Activated CD8-positive, alpha-beta memory T cell treated with anti-CD3 and anti-CD28 coated beads, Interleukin-2, amount 50 U/mL, for 1 hour (primary cell): ENCODE results near the gene ODAD3.
"Not testable (repeated sequence)": the region's sequence is repeated elsewhere in the genome, so short reads cannot be mapped to it uniquely, and the experiment has no call there.

Experiments used
- DNase-seq: peaks from one replicate; pipeline ENCODE4 v3.0.0-alpha.2; 2020; ENCODE audit errors: extremely low read depth

Gene ODAD3

DNA sequence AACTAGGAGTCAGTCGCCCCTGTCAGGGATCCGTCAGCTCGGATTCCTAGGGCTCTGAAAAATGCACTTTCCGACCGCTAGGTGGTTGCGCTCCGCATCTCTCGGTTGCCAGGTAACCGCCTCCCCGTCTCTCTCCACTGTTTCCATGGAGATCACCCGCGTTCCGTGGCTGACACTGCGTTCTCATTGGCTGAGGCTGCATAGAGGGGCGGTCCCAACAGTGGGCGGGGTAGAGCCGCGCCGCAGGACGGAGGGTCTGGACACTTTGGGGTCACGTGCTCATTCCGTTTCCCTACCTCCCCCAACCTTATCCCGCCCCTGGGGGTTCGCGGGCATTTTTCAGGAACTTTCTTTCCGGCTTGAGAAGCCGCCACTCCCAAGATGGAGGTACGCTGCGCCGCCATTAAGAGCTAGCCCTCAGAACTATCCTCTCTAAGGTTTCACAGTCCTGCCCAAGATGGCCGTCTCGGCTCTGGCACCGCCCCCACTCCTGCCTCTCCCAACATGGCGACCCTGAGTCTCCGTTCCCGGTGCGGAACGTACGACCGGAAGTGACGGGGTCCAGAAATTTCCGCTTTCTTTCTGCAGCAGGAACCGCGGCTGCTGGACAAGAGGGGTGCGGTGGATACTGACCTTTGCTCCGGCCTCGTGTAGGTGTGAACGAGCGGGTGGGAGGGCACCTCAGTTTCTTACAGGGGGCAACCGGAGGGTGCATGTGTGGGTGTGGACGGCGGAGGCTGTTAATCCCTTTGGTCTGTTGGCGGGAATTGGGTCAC is at the start of gene ODAD3, which contains the start of gene PRKCSH:
Gene ODAD3, minus strand, starts transcription at position 65 of the 776 bp plus-strand sequence. CDS start 105 bp downstream, outside the sequence.
Gene PRKCSH, plus strand, starts transcription at position 579 of the 776 bp plus-strand sequence. CDS start 483 bp downstream, outside the sequence.
- DNase-seq = peak; percentile 95

DNA sequence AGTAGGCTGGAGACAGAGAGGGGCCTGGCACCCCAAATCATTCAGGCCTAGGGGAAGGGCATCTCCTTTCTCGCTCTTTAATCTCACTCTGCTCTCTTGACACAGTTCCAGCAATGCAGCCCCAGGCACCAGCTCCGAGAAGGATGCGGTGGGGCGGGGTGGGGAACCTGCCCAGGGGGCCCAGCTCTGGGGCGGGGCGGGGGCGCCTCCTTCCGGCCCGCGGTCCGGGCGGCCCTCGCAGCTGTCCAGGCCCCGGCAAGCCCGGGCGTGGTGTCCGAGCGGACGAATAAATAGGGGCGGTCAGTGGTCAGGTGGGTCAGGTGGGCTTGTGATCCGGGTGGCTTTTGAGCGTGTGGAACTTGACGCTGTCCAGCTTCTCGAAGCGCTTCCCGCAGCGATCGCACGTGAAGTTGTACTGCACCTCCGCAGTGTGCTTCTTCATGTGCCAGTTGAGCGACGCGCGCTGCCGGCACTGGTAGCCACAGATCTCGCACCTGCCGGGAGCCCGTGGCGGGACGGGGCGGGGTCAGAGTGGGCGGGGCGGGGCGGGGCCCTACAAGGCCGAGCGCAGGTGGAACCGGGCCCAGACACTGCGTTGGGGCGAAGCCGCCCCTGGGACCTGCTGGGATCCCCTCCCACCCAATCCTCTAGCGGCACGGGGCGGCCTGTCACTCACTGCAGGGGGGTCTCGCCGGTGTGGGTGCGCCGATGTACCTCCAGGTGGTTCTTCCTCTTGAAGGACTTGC is 48.6 kb upstream of the ODAD3 start:
- DNase-seq = no peak

DNA sequence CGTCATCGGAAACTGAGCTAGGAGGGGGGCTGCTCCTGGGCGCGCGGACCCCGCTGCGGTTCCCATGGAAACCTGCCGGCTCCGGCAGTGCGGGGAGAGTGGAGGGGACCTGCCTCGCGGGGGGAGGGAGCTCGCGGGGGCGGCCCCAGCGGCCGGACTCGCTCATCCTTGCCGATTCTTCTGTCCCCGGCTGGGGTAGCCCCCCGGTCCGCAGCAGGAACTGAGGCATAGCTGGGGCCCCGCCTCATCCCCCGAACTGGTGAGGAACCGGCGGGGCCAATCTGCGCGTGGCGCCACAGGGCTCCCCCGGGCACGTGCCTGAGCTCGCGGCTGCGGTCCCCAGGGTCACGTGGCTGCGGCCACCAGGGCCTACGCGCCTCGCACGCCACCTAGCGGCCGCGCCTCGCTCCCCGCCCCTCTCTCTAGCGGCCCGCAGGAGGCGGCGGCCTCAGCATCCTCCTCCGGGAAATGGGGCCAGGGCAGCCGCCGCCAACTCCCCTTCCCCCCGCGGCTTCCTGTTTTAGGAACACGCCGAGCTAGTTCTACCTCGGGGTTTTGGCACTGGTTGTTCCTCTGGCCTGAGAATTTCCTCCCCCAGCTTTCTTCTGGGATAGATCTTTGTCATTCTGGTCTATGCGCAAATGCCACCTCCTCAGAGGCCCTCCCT is 47.6 kb upstream of the ODAD3 start:
- DNase-seq = peak; percentile 25

DNA sequence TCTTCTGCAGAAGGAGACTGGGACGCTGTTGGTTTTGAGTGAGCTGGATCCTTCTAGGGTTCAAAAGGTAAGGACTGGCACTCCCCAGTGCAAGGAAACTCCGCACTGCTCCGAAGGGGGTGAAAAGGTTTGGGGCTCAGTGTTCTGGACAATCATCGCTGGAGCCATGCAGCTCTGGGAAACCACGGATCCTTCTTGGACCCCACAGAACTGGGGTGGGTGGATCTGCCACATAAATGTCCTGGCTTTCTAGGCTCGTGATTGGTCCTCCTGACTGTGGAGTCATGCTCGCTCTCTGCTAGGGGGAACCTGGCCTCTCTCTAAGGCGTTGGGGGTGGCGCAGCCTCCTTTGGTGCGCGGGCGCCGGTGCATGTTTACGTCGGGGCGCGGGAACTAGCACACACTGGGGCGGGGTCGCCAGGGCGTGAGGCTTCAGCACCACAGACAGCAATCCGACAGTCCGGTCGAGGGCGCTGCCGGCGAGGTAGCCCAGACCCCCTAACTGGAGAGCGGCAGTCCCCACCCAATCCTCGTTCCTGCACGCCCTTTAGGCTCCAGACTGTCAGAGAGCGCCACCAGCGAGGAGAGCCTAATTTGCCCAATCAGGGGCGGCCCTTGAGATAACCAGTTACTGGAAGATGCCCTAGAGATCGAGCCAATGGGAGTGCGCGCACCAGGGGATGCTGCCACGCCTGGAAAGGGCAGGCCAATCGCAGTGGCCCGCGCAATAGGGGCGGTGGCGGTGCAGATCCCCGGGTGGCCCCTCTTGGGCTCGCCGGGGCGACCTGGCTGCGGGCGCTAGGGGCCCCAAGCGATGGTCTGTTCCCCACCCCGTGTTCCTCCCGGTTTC is 46.8 kb upstream of the ODAD3 start:
- DNase-seq = no peak

DNA sequence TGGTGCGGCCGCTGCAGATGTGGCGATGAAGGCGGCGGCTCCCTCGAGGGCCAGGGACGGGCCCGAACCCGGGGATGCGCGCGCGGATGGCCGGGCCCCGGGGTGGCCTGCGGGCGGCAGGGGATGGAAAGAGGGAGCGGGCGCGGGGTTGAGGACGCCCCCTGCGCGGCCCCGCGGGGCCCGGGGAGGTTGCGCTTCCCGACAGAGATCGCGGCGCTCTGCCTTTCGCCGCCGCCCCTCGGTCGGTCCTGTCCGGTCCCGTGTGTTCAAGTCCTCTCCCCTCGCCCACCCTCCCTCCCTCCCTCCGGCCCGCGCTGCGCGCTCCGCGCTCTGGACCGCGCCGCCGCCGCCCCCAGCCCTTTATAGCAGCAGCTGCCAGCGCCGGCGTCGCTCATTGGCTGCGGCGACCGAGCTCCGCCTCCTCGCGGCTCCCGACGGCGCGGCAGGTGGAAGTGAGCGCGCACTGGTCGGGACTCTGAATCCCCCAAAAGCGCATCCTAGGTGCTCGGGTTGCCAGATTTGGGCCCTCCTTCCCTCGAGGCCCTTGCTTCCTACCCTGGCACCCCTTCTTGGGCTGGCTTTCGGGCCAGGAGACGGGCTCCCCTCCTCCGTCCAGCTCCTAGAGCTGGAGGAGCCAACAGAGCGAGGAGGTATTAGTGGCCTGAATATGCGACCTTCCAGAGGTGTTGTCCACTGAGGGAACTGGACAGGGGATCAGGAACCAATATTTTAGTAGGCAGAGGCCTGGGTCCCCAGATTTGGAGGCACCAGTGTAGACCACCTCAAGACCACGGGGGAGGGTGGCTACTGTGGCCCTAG is 46.0 kb upstream of the ODAD3 start, which contains the start of gene ELAVL3:
Gene ELAVL3, minus strand, starts transcription at position 332 of the 819 bp plus-strand sequence. CDS start 438 bp downstream, outside the sequence.
- no peak for DNase-seq

DNA sequence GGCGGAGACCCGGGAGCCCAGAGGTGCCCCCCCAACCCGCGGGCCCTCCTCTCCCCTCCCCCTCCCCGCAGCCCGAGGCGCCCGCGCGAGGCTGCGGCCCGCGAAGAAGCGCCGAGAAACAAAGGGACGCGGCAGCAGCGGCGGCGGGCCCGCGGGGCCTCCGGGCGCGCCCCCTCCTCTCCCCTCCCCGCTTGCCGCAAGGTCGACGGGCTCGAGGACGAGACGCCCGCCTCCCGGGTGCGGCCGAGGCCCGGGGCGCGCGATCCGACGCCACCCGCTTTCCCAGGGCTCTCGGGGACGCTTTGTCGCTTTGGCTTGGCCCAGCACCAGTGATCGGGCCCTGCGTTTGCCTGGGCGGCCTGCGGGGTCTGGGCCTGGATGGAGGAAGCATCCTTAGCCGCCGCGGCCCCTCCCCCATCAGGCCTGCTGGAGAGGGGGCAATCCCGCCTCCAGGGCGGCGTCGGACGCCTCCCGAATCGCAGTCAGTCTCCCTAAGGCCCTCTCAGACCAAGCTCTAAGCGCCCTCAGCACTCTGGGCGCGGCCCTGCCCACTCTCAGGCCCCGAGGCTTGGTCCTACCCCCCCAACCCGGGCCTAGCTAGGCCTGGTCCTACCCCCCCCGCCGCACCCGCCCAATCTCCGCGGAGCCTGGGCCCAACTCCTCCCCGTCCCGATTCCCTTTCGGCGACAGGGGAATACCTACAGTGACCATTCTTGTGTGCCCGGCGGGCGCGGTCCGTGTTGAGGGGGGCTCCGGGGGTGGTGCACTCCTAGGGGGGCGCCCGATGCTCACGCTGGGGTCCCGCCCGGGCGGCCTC is 45.2 kb upstream of the ODAD3 start:
- DNase-seq = no peak

DNA sequence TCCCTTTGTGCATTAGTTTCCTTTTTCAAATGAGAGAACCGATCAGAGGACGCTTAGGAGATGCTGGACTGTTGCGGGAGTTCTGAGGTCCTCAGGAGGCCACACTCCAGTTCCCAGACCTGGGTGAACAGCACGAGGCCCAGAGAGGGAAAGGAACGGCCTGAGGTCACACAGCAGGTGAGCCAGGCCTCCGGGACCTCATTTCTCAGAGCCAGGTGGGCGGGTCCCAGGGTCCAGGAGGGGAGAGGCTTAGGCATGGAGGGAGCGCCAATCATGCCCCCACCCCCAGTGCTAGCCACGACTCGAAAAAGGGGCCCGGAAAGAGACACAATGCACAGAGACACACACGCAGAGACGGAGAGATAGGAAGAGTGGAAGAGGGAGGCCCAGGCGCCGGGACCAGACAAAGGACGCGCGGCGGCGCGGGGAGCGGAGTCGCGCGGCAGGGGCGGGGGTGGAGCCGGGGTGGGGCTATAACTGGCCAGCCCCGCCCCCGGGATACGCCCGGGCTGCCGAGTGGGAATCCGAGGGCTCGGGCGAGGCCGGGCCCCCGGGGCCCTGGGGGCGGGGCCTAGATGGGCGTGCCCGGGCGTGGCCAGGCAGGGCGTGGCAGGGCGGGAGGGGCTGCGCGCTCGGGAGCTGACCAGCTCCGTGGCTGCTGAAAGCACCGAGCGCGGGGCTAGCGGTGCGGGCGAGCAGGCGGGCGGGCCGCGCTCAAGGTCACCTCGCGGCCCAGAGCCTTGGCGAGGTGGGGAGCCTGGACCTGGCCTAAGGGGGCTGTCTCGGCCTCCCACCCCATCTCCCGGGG is 44.4 kb upstream of the ODAD3 start:
- DNase-seq = no peak

DNA sequence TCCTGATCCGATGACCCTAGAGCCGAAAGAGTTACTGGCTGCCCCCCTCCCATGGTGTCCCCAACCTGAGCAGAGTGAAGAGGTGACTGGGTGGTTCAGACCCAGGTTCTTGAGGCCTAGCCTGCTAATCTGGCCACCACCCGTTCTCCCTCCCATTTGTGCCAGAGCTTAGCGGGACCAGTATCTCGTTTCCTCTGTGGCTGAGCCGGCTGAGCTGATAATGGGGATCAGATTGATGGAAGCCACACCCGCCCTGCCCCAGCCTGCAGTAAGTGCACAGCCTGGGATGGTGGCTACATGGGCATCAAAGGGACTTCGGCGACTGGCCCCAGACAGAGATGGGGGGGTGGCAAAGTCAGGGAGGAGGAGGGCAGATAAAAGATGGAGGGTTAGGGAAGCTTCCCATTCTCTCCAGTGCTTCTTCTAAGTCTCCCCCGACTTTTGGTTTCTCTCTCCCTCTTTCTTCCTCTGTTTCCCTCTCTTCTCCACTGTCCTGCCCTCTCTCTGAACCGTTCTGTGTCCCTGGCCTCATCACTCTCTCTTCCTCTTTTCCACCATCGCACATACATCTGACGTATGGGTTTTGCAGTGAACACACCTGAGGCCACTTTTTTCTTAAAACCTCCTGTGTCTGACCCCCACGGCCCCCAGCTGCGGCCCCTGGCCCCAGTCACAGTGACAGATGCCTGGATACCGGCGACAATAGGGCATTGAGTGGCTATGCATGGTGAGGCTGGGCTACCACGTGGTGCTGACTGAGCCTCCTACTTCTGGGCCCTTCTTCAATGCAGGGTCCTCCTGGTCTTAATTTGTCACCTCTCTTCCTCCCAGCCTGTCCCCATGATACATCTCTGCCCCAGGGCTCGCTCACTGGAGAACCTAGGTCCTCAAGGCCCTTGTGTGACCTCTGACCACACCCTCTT is 43.5 kb upstream of the ODAD3 start:
- DNase-seq = no peak

DNA sequence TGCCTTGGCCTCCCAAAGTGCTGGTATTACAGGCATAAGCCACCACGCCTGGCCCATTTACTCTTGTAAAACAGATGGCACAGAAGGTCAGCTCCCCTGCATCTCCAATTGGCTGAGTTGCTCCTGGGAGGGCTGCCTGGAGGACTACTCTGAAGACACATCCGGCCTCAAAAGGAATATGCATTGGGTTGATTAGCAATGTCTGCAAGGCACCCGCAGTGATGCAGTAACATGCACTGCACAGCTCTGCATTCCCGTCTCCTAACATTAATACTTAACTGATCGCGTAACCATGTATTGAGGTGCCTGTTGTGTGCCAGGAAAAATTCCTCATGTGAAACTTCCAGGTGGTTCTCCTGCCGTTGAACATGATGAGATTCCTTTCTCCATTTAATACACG is 40.9 kb upstream of the ODAD3 start:
- no peak for DNase-seq

DNA sequence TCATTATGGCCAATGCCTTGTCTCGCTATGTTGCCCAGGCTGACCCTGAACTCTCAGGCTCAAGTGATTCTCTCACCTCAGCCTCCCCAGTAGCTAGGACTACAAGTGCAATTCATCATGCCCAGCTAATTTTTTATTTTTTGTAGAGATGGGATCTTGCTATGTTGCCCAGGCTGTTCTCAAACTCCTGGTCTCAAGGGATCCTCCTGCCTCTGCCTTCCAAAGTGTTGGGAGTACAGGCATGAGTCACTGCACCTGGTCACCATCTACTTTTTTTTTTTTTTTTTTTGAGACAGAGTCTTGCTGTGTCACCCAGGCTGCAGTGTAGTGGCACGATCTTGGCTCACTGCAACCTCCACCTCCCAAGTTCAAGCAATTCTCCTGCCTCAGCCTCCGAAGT is 40.4 kb upstream of the ODAD3 start:
- not testable (repeated sequence) for DNase-seq

DNA sequence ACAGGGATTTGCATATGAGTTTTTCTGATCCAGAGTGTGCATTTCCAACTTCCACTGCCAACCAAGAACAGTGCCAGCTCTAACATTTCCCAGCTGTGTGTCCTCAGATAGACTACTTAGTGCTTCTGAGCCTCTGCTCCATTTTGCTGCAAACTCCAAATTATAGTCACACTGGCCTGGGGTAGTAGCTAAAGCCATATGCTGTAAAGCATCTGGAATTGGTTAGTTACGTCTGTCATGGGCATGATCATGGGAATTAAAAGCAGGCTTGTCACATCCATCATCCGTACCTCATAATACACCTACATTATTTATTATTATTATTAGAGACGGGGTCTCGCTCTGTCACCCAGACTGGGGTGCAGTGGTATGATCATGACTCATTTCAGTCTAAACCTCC is 38.8 kb upstream of the ODAD3 start:
- no peak for DNase-seq

DNA sequence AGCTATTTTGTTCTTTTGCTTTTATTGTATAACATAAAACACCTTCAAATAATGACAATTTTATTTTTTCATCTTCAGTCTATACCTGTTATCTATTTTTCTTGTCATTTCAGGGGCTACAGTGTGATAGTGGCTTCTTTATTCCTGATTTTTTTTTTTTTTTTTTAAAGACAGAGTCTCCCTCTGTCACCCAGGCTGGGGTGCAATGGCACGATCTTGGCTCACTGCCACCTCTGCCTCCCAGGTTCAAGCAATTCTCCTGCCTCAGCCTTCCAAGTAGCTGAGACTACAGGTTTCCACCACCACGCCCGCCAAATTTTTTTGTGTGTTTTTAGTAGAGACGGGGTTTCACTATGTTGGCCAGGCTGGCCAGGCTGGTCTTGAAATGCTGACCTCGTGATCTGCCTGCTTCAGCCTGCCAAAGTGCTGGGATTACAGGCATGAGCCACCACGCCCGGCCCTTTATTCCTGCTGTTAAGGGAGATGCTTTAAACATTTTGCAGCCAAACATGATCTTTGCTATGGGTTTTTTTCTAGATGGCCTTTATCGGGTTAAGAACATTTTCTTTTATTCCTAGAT is 33.4 kb upstream of the ODAD3 start:
- DNase-seq = not testable (repeated sequence)

DNA sequence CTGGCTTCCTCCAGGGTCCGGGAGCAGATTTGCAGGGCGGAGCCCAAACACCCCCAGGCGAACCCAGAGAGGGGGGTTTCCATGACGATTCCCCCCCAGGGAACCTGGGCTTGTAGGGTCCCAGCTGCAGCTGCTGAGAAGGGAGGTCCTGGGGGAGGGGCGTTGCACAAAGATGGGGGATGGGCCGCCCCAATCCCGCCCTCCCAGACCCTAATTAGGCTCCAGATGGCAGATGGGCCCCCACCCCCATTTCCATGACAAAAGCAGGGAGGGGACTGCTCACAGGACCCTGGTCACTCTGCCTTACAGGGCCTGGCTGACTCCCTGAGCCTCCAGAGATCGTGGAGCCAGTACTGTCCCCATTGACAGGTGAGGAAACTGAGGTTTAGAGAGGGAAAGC is 30.7 kb upstream of the ODAD3 start:
- no peak for DNase-seq

DNA sequence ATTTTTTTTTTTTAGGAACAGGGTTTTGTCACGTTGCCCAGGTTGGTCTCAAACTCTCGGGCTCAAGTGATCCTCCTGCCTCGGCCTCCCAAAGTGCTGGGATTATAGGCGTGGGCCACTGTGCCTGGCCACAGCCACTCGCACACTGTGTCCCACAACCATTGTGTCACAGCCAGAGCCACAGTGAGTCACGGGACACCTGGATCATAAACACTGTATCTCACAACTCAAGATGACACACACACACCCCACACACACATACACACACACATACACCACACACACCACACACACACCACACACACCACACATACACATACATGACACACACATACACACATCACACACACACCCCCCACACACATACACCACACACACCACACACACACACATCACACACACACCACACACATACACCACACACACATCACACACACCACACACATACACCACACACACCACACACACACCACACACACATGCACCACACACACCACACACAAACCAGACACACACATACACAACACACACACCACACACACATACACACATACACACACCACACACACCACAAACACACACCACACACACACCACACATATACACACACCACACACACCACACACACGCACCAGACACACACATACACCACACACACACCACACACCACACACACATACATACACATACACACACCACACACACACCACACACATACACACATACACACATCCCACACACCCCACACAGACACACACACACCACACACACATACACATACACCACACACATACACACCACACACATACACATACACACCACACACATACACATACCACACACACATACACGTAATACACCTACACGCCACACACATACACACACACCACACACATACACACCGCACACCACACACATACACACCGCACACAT is 29.7 kb upstream of the ODAD3 start:
- no peak for DNase-seq

DNA sequence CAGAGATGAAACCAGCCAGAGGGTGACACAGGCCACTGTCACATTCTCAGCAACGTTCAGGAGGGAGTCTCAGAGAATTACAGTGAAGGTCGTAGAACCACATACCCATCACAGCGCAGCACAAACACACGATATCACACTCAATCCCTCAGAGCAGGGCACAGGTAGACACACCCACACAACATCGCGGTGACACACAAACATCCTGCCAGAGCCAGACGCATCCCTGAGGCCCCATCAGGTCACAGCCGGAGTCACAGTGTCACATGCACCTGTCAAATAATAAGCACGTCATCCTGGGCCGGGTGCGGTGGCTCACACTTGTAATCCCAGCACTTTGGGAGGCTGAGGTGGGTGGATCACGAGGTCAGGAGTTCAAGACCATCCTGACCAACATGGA is 28.5 kb upstream of the ODAD3 start:
- DNase-seq = no peak

DNA sequence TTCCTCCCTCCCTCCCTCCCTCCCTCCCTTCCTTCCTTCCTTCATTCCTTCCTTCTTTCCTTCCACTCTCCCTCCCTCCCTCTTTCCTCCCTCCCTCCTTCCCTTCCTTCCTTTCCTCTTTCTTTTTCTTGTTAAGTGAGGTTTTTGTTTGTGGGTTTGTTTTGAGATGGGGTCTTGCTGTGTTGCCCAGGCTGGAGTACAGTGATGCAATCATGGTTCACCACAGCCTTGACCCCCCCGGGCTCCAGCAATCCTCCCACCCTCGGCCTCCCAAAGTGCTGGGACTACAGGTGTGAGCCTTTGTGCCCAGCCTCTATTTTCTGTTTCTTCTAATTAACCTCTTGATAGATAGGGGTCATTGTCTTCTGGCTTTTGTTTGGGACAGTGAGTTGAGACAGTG is 26.5 kb upstream of the ODAD3 start:
- no peak for DNase-seq
